Stomach (tissue), 4 donors: Measurements from ENCODE around the gene ZDHHC9.
"Not testable (repeated sequence)": the region's sequence is repeated elsewhere in the genome, so short reads cannot be mapped to it uniquely, and the experiment has no call there.

ENCODE experiments used
- POLR2A ChIP-seq, 4 donors: fragments of 450-650 bp; IDR thresholded peaks; one replicate each; pipeline ENCODE4 v1.6.1; 2016; ENCODE audit warnings: antibody characterized with exemption in 4 of 4, control low read depth in 2 of 4, mild to moderate bottlenecking in 1 of 4, moderate library complexity in 1 of 4
- POLR2AphosphoS5 ChIP-seq, 3 donors: sonication (generic); formaldehyde crosslinking; IDR thresholded peaks; one replicate each; pipeline ENCODE4 v1.6.1; 2016; ENCODE audit warnings: antibody characterized with exemption in 3 of 3
- TF ChIP-seq, protein P1 (sequence below), 7 experiments: fragments of 450-650 bp in 4 of 7; fragments of 200-600 bp in 3 of 7; sonication (generic) in 3 of 7; IDR thresholded peaks; one replicate each; pipeline ENCODE4 v1.5.1; 2016 to 2019; ENCODE audit warnings: antibody characterized with exemption in 7 of 7, control low read depth in 2 of 7, mild to moderate bottlenecking in 1 of 7

DNA sequence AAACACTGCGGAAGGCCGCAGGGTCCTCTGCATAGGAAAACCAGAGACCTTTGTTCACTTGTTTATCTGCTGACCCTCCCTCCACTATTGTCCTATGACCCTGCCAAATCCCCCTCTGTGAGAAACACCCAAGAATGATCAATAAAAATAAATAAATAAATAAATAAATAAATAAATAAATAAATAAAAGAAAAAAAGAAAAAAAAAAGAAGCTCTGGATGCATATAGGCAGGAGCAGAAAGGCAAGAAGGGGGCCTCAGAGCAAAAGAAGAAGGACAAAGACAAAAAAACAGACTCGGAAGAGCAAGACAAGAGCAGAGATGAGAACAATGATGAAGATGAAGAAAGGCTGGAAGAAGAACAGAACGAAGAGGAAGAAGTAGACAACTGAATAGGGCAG lies 8.1 kb upstream of the ZDHHC9 start:
- TF ChIP-seq, protein P1, sequence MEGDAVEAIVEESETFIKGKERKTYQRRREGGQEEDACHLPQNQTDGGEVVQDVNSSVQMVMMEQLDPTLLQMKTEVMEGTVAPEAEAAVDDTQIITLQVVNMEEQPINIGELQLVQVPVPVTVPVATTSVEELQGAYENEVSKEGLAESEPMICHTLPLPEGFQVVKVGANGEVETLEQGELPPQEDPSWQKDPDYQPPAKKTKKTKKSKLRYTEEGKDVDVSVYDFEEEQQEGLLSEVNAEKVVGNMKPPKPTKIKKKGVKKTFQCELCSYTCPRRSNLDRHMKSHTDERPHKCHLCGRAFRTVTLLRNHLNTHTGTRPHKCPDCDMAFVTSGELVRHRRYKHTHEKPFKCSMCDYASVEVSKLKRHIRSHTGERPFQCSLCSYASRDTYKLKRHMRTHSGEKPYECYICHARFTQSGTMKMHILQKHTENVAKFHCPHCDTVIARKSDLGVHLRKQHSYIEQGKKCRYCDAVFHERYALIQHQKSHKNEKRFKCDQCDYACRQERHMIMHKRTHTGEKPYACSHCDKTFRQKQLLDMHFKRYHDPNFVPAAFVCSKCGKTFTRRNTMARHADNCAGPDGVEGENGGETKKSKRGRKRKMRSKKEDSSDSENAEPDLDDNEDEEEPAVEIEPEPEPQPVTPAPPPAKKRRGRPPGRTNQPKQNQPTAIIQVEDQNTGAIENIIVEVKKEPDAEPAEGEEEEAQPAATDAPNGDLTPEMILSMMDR (IDR thresholded peaks at IDR 0.05), result not testable (repeated sequence)
- TF ChIP-seq POLR2AphosphoS5, POLR2A (IDR thresholded peaks at IDR 0.05): not testable (repeated sequence)
